SHP77 treated with DMSO at 0.1 percent for 48 hours (cell line): ENCODE data around the gene MIB2.

Source experiments
- DNase-seq: peaks from one replicate; lab custom pipeline; 2025; lab: John Stamatoyannopoulos, UW

The MIB2 gene

DNA sequence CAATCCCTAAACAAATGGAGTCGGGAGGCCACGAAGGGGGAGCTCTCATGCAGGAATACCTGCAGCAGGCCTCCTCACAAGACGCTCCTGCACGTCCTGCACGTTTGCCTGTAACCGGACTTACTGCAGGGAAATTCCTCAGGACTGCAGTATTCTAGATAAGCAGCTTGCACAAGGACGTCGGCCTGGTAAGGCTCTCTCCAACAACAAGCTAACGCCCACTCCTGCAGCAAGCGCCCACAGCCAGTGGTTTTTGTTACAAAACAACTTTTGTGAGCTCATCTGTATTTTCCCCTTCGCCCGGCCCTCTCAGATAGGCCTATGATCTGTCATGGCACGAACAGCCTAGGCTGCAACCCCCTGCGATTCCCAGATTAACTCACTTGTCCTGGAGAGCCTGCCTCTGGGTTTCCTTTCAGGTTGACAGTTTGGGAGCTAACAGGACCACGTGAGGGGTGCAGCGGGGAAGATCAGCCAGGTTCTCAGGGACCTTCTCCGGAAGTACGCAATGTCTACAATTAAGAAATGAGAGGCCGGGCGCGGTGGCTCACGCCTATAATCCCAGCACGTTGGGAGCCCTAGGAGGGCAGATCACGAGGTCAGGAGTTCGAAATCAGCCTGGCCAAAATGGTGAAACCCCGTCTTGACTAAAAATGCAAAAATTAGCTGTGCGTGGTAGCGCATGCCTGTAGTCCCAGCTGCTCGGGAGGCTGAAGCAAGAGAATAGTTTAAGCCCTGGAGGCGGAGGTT is 921 bp upstream of the MIB2 start:
- no peak for DNase-seq

DNA sequence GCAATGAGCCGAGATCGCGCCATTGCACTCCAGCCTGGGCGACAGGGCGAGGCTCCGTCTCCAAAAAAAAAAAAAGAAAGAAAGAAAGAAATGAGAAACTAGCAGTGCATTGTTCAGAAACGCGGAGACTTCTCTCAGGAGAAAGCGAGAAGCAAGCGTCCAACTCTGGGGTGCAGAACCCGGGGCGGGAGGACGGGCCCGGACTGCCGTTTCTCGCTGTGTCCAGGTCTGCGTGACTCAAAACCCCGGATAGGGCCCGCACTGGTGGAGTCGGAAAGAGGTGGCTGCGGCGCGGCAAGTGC is 395 bp upstream of the MIB2 start:
- no peak for DNase-seq

DNA sequence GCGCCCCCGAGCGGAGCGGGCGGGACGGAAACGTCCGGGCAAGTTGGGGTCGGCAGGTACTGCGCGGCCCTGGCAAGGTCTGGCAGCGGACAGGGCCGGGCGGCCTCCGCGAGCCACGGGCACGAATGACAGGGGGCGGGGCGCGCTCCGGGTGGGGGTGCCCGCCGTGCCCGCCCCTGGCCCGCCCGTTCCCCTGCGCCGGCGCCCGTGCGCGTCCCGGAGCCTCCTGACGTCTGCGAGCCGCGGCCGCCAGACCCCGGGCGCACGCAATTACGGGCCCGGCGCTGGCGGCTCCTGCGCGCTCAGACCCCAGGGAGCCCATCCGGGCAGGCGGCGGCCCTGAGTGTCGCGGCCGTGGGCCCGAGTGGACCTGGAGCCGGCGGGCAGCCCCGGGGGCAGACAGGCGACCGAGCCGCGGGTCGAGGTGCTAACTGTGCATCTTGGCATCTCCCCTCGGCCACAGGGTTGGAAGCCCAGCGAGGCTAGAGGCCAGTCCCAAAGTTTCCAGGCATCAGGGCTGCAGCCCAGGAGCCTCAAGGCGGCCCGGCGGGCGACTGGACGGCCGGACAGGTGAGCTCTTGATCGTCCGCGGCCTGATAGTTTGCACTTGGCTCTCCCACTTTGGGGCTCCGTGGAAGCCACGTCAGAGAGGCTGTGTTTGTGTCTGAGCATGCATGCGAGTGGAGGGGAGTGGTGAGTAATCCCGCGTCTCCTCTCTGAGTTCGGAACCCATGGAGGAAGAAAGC is 918 bp downstream of the MIB2 start:
- DNase-seq, result no peak

DNA sequence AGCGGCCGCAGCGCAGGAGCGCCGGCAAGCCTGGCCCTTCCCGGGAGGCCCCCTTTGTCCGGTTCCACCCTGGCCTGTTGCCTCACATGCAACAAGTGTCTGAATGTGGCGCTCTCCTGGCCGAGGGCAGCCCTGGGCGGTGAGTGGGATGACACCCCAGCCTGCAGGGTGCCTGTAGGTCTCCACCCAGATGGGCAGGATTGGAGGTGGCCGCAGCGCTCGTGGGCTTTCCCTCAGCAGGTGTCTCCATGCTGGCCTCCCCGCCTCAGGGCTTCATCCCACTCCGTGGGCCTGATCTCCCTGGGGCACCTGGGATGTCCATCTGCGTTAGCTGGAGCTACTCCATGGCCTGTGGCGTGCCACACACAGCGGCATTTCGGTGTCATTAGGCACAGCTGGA is 1.5 kb downstream of the MIB2 start:
- DNase-seq, result no peak

DNA sequence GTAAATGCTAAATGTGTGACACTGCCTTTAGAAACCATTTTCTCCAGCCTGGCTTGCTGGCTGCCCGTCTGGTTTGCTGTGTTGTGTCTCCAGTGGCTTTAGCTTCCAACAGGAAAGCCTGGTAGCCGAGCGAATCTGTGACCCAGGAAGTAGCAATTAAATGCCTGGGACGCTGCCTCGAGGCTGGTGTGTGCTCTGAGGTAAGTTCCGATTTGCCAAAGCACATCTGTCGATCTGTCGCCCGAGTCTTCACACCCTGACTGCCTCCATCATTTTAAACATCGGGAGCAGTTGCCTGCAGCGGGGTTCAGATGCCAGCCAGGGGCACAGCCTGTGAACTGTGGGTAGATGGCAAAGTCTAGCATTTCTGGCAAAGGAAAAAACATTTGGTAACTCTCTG is 2.2 kb downstream of the MIB2 start:
- no peak for DNase-seq

DNA sequence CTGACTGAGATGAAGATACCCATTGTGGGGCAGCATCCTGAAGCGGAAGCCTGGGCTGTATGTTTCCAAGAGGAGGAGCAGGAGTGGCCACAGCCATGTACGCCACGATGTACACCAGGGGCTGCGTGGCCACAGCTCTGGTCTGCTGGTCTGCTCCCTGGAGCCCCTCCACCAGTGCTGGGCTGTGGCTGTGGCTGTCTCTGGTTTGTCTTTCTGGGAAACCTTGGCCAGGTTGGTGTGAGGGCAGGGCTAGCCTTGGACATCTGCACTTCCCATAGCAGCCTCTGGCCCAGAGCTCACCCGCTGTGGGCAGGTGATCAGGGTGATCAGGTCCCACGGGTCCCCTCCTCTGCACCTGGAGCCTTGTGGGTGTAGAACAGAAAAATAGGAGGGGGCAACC is 2.6 kb downstream of the MIB2 start:
- DNase-seq, result no peak

DNA sequence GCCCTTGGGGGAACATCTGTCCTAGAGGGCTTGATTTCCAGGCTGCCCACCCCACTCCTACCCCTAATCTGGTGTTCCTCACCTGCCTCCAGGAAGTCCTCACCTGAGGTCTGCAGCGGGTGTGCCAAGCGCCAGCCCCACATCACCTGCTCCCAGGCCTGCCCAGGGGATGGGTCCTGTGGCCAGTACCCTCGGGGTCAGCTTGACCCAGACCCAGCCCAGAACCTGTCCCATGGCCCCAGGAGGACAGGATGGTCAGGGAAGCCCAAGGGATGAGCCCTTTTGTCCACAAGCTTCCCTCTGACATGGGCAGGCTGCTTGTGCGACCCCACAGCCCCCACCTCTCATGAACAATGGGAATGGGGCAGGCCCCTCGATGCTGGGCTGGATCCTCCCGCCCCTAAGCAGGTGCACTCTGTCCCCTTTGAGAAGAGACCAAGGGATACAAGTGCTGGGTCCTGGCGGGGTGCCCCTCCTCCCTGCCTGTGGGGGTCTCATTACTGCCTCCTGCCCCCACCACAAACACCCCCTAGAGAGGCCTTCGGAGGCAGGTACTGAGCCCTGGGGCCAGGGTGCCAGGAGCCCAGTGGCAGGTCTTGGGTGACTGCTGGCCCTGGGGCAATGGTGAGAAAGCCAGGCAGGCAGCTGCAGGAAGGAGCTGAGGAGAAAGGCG is 3.2 kb downstream of the MIB2 start:
- DNase-seq, result no peak

DNA sequence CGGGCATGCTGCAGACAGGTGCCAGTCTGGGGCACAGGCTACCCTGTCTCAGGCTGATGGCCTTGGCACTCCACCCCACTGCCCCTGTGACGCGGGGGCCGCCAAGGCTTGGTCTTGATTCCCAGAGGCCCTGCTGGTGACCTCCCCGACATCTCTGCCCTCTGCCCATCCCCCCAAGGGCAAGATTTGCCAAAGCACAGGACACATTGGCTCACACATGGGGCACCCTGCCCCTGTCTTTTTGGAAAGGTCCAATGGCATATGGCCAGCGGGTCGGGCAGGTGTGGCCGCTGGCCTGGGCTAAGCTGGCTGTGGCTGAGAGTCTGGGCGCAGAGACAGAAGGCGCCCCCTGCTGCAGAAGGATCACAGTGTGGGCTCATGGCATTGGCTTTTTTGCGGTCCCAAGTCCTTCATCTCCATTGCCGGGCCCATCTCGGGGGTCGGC is 4.6 kb downstream of the MIB2 start:
- DNase-seq, result no peak

DNA sequence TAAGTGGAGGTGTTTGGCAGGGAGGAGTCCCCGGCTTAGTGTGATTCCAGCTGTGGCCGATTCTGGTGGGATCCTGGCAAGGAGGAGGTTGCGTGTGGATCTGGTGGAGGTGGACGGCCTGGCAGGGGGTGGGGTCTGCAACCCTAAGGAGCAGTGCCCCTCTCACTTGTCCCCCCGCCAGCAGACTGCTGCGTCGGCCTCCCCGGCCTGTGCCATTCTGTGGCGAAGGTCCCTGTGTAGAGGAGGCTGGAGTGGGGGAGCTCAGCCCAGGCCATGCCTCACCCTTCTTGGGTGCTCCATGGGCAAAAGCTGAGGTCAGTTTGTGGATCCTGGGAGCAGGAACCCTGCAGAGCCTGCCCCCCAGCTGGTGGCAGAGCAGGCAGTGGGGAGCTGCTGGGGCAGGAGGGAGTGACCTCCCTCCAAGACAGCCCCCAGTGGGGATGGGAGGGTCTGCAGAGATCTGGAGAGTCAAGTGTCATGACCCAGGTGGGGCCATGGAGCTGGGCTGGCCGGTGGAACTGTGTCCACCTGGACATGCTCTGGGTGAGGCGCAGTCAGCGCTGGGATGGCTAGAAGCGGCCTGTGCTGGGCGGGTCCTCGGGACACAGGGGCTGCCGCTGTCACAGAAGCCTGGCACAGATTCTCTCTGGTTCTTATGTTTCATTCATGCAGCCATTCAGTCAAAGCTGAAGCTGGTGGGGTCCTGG is 5.3 kb downstream of the MIB2 start:
- DNase-seq, result no peak

DNA sequence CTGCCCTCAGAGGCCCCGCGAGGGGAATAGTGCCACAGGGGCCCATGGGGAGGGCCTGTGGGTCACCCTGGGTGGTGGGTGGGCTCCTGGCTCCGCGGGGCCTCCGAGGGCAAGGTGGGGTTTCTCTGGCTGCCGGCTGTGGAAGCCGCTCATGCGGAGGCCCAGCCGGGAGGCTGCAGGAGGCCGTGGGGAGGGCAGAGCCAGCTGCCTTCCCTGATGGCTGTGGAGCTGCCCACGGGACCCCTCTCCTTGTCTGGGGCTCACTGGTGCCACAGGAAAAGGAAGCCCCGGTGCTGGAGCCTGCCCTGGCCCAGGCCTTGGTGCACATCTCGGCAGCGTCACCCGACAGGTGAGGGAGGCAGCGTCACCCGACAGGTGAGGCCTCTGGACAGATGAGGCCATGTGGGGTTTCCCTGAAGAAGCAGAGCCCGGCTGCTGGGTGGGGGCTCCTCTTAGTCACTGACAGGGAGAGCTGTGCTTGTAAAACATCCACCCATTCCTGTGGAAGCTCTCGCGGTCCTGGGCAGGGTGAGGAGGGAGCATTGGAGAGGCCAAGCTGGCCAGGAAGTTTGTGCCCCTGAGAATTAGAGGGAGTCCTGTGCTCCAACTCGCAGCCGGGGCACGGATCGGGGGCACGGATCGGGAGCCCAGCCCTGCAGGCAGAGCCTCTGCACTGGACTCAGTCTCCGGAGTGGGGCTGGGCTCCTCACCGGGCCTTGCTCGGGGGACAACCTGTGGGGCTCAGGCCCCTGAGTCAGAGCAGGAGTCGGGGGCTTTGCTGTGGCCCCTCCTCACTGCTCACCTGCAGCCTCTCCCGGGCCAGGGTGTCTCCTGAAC is 6.1 kb downstream of the MIB2 start:
- no peak for DNase-seq

DNA sequence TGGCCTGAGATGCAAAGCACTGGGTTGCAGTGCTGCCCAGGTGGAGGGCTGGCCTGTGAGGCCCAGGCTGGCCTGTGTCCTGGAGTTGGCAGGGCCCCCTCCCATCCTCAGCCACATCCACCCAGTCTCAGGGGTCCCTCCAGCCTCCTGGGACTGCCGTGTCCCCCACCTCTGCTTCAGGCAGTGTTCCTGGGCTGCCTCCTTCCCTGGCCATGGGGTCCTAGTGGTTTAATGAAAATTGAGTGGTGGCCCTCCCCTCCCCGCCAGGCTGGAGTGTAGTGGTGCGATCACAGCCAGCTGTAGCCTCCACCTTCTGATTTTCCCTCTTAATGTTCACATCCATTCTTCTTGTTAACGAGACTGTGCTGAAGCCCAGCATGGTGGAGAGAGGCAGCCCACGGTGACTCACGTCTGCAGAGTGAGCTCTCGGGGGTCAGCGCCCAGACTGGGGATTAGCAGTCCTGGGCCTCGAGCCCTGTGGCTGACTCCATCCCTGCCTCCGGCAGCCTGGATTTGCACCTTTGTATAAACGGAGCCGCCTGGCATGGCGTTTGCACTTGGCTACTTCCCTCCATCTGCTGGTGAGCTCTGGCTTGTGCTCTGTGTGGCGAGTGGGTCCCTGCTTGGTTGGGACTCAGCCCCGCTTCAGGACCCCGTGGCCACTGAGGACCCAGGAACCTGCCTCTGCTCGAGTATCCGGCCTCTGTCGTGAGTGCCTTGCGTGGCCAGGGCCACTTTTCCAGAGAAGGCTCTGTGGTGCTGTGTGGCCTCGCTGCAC is 6.9 kb downstream of the MIB2 start:
- DNase-seq, result no peak

DNA sequence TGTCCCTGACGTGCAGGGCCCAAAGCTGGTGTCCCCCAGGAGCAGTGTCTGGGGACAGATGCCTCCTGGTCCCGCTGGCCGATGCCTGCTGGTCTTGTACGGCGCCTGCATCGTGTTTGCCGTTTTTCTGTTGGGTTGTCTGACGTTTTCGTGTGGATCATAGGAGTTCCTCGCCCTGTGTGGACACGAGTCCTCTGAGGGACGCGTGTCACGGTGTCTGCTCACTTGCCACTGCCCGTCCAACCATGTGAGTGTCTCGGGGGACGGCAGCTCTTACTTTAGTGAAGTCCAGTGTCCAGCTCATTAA is 7.4 kb downstream of the MIB2 start:
- no peak for DNase-seq

DNA sequence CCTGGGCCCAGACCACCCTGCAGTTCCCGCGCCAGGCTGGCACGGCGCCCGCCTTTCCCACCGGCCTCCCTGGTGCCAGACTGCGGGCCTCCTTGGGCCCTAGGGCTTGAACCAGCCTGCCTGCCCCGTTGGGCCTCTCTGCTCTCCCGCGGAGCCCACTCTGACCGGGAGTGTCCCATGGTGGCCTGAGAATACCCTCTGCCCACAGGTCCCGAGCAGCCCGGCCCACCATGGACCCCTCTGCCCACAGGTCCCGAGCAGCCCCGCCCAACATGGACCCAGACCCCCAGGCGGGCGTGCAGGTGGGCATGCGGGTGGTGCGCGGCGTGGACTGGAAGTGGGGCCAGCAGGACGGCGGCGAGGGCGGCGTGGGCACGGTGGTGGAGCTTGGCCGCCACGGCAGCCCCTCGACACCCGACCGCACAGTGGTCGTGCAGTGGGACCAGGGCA is 7.9 kb downstream of the MIB2 start:
- no peak for DNase-seq

DNA sequence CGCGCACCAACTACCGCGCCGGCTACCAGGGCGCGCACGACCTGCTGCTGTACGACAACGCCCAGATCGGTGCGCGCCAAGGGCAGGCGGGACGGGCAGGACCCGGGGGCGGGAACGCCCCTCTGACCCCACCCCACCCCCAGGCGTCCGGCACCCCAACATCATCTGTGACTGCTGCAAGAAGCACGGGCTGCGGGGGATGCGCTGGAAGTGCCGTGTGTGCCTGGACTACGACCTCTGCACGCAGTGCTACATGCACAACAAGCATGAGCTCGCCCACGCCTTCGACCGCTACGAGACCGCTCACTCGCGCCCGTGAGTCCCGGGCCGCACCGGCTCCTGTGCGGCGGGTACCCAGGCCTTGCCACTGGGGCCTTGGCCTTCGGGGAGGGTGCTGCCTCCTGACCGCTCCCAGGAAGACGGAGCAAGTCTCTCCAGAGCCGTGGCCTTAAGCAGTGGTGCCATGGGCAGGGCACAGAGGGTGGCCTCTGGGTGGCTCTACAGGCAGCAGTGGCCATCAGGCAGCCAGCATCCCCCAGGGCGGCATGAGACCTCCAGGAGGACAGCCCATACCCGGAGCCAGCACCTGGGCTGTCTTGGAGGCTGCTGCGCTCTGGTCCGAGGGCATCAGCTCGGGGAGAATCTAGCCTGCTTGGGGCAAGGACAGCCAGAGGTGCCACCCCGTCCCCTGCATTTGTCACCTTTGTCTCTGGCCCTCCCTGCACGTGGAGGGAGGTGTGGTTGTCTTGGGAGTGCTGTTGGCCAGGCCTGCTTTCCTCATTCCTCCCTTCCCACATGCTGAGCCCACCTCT is 8.5 kb downstream of the MIB2 start:
- DNase-seq, result no peak

DNA sequence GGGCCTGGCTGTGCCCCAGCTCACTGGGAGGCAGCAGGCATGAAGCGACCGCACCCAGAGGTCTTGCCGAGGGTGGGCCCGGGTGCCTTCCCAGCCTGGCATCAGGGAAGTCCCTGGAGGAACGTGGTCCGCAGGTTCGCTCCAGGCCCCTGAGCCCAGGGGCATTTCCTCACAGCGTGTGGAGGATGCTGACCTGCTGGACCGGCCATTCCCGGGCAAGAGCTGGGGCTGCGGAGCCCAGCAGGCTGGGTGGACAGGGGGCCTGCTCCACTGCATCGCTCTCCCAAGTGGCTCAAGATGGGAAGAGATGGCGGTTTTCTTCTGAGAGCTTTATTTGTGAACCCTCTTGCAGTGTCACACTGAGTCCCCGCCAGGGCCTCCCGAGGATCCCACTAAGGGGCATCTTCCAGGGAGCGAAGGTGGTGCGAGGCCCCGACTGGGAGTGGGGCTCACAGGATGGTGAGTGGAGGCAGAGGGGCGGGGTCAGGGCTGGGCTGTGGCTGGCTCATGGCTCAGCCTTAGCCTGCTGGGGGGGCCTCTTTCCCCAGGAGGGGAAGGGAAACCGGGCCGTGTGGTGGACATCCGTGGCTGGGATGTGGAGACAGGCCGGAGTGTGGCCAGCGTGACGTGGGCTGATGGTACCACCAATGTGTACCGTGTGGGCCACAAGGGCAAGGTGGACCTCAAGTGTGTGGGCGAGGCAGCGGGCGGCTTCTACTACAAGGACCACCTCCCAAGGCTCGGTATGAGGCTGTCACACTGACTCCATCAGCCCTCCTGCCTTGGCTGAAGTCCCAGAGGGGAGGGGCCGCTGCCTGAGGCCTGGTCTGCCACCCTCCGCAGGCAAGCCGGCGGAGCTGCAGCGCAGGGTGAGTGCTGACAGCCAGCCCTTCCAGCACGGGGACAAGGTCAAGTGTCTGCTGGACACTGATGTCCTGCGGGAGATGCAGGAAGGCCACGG is 9.4 kb downstream of the MIB2 start:
- DNase-seq, result no peak

DNA sequence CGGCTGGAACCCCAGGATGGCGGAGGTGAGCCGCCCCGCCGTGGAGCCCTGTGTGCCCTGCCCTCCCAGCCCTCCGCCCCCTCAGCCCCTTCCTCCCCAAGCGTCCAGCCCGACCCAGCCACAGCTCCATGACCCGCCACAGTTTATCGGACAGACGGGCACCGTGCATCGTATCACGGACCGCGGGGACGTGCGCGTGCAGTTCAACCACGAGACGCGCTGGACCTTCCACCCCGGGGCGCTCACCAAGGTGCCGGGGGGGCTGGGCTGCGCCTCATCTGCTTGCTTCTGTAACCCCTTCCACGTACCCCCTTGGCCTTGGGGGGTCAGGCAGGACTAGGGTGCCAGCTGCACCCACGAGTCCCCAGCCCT is 10.1 kb downstream of the MIB2 start:
- DNase-seq, result no peak

DNA sequence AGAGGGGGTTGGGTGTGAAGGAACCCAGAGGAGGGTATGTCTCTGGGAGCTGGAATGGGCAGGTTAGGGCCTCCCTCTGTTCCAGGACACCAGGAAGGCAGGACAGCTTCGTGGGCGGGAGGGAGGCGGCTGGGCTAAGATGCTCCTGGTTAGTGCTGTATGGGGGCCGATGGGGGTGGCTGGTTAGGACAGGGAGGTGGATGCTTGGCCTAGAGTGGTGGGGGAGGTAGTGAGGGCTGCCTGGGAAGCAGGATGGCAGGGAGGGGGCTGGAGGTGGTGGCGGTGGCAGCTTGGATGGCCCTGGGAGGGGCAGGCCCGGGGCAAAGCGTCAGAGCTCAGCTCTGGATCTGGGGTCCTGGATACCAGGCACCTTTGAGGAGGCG is 10.5 kb downstream of the MIB2 start:
- no peak for DNase-seq

DNA sequence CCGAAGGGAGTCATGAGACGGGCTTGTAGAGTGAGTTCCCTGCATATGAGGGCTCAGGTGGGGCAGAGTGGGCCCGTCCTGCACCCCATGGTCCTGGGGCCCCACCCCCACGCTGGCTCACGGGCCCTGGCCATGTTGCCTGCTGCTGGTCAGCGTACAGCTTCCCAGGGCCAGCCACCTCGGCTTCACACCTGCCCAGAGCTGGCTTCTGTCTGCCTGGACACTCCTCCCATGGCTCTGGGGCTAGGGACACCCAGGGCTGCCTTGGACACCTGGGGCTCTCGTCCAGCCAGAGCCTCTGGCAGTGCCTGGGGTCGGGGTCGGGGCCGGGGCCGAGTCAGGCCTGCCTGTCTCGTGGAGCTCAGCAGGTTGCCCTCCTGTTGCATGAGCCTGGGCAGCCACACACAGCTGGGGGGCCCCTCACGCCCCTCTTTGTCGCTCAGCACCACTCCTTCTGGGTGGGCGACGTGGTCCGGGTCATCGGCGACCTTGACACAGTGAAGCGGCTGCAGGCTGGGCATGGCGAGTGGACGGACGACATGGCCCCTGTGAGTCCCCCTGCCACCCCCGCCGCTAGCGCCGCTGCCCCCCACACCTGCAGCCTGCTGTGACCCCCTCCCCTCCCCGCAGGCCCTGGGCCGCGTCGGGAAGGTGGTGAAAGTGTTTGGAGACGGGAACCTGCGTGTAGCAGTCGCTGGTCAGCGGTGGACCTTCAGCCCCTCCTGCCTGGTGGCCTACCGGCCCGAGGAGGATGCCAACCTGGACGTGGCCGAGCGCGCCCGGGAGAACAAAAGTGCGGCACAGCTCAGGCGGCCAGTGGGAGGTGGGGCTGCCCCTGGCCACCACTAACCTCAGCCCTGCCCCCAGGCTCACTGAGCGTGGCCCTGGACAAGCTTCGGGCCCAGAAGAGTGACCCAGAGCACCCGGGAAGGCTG is 11.2 kb downstream of the MIB2 start:
- no peak for DNase-seq
